HG02588 (cell line): ENCODE measurements around the gene ETNK2.

Experiments
- ATAC-seq: cut with Tn5 transposase; IDR thresholded peaks from one replicate; pipeline ENCODE4 v1.9.1; 2021; ENCODE audit warnings: mild to moderate bottlenecking, moderate library complexity; ENCODE audit not compliant: unreplicated experiment

The ETNK2 gene

DNA sequence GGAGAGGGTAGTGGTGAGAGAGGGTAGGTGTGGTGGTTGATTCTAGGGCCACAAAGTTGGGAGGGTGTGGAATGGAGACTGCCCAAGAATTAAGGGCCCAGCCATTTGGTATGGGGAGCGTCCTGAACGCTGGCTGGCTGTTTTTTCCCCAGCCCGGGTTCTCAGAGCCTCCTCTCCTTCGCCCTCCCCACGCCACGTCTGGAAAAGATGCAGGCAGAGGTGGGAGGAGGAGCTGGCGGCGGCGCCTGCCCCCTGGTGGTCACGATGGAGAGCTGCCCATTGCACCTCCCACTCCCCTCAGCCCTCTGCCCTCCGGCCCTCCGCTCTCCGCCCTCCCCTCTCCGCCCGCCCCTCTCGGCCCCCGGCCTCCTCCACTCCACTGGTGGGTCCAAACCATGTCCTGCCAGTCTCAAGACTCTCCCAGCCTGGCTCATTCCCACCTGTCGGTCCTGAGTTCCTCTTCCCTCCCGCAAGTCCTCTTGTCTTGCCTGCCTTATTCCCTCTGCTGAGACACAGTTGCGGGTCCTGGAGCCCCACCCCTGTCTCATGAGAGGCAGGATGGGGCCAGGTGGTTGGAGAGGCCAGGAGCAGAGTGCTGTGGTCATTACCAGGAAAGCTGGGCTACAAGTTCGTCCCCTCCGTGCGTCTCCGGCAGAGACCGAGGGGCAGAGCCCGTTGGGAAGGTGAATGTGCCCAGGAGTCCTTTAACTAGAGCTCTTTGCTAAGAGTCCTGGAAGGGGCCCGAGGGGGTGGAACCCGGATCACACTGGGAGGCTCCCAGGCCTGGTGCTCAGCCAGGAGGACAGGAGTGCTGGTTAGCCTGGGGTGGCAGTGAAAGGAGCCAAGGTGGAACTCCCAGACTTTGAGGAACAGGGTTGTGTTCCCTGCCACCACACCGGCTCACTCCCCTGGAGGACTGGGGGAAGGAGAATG, 22.6 kb downstream of the ETNK2 start:
- ATAC-seq: no peak

- no peak for ATAC-seq
Measured at GRCh38 chr1:204128464-204128963, 23.3 kb downstream of the ETNK2 start.

- ATAC-seq: no peak
Measured at GRCh38 chr1:204127597-204128242, 24.1 kb downstream of the ETNK2 start.

DNA sequence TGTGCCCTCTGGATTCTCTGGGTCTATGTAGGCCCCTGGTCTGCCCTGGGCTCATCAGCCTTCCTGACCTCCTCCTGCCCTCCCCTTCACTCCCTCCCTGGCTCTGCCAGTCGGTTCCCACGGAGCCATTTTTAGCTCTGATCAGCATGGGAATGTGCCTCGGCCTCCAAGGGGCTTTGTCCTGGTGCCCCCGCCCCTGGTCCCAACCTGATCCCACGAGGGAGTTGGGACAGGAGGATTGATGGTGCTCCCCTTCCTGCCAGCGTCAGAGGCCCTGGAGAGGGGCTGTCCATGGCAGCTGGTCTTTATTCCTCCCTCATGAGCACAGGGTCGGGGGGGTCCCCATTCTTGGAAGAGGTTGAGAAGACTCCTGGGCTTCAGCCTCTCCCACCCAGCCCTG, 24.9 kb downstream of the ETNK2 start:
- ATAC-seq: no peak

DNA sequence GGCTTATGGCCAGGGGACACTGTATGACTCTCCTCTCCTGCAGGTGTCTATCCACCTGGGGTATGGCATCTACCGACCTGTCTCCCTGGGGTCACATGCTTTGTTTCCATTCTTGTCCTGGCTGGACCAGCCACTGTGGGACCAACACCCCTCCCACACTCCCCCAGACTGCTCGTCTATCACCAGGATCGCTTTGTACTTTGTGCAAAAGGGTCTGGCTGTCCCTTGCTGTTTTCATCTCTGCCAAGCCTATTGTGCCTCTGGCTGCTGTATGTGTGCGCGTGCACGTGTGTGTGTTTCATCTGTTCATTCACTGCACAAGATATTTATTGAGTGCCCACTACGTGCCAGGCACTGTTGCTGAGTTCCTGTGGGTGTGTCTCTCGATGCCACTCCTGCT, 25.5 kb downstream of the ETNK2 start:
- no peak for ATAC-seq

- ATAC-seq: no peak
Measured at GRCh38 chr1:204125759-204126351, 26.0 kb downstream of the ETNK2 start.

DNA sequence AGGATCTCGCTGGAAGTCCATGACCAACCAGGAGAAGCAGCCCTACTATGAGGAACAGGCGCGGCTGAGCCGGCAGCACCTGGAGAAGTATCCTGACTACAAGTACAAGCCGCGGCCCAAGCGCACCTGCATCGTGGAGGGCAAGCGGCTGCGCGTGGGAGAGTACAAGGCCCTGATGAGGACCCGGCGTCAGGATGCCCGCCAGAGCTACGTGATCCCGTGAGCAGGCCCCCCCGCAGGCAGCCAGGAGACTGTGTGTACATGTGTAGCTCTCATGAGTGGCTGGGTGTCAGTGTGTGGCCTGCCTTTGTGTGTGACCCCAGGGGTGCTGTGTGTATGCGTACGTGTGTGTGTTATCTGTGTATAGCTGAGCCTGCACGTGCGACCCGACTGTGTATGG, 27.2 kb downstream of the ETNK2 start:
- no peak for ATAC-seq

- no peak for ATAC-seq
Measured at GRCh38 chr1:204123376-204123775, 28.5 kb downstream of the ETNK2 start.

DNA sequence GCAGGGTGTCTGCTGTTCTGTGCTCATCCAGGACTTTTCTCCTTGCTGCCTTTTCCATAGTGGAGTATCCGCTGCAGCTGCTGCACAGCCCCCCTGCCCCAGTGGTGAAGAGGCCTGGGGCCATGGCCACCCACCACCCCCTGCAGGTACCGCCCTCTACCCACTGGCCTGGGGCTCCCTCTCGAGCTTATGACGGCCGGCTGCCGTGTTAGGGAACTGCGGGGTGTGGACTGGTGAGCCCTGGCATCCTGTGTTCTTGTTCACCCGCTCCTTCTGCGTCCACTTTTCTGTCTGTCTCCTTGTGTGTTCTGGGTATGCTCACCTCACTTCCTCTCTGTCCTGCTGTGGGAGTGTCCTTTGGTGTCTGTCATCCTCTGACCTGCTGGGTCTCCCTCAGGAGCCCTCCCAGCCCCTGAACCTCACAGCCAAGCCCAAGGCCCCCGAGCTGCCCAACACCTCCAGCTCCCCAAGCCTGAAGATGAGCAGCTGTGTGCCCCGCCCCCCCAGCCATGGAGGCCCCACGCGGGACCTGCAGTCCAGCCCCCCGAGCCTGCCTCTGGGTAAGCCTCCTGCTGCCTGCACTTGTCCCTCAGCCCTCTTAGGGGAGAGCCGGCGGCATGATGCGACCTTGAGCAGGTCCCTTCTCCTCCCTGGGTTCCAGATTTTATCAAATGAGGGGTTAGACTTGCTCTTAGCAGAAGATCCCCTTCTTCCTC, 29.8 kb downstream of the ETNK2 start:
- no peak for ATAC-seq

GRCh38 chr1:204116539-204116938, 35.3 kb downstream of the ETNK2 start:
- ATAC-seq: no peak

- no peak for ATAC-seq
Measured at GRCh38 chr1:204115116-204115515, 36.7 kb downstream of the ETNK2 start.

- ATAC-seq: no peak
Measured at GRCh38 chr1:204114606-204115005, 37.2 kb downstream of the ETNK2 start.

DNA sequence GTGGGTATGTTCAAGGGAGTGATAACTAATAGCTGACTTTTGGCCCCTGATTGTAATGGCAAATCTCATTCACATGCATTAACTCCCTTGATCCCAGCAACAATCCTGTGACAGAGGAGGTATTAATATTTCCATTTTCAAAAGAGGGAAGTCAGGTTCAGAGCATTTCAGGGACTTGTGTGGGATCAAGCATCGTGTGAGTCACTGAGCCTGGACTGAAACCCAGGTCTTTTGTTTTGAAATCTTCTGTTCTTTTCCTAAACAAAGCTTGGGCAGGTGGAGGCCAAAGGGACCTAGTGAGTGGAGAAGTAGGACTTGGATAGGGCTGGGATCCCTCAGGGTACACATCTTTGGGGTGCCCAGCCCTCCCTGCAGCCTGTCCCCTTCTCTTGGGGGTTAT, 37.9 kb downstream of the ETNK2 start:
- ATAC-seq: no peak

DNA sequence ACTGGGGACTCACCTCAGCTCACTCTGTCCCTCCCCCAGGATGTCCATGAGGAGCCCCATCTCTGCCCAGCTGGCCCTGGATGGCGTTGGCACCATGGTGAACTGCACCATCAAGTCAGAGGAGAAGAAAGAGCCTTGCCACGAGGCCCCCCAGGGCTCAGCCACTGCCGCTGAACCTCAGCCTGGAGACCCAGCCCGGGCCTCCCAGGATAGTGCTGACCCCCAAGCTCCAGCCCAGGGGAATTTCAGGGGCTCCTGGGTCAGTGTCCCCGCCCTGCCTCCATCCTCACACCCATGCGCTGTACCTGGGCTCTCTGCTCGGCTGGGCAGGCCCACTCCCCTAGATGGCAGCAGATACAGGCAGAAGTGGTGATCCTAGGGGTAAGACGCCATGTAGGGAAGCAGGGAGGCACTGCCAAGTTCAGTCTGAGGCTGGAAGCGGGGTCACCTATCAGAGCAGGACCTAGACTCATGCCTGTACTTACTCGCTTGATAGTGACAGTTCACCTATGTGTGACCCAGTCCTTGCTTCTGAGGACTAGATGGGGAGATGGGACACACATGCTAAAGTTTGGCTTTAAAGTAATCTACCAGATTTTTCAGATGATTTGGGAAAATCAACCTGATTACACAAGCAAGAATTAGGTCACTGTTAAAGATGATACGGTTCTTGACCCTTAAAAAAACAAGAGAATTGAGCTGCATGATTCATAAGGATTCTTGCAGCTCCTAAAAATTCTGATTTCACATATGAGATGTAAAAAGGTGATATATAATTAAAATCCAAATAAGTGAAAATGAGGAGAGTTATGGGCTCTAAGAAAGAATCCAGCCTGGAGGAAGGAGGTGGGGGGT, 38.7 kb downstream of the ETNK2 start:
- ATAC-seq: no peak

- no peak for ATAC-seq
Measured at GRCh38 chr1:204110894-204111633, 40.8 kb downstream of the ETNK2 start.

GRCh38 chr1:204108312-204109141, 43.3 kb downstream of the ETNK2 start:
- ATAC-seq: no peak

DNA sequence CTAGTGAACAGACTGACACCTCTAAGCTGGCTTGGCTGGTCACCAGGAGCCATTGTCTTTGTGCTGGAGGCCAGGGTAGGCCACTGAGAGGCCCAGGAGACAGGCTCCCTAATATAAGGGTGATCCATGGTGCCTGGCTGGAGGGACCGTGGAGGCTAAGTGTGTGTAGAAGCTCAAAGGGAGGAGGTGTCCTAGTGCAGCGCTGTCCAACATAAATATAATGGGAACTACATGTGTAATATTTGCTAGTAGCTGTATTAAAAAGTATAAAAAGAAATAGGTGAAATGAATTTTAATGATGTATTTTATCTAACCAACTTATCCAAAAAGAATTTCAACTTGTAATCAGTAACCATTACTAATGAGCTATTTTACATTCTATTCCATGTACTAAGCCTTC, 44.0 kb downstream of the ETNK2 start:
- ATAC-seq: no peak

GRCh38 chr1:204106825-204107224, 45.0 kb downstream of the ETNK2 start:
- ATAC-seq: no peak

DNA sequence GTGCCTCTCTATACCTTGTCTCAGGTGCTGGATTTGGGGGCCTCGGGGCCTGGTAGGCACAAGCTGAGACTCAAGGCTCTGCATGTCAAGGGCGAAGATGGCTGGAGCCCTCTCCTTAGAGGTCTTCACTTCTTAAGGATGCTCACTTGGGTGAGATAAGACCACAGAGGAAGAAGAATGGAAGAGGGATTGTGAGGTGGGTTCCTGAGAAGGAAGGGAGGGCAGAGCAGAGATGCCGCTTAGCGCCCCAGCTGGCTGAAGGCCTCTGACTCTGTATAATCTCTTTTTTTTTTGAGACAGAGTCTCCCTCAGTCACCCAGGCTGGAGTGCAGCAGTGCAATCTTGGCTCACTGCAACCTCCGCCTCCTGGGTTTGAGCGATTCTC, 46.7 kb downstream of the ETNK2 start:
- no peak for ATAC-seq
